ENCODE measurements around the gene NAPG.
"Not testable (repeated sequence)": the region's sequence is repeated elsewhere in the genome, so short reads cannot be mapped to it uniquely, and the experiment has no call there.

The NAPG gene

GRCh38 chr18:10495936-10496335 is 29.9 kb upstream of the NAPG start:
- TF ChIP-seq CTCF (conservative IDR thresholded peaks at IDR 0.05; ENCODE audit: low read depth, low read length), result no peak
- DNase-seq (ENCODE audit: low read depth), result no peak
- no peak overlapping the region for H3K4me3 ChIP-seq (ENCODE audit: low read depth, low read length)

- DNase-seq (ENCODE audit: low read depth), result no peak
- H3K4me3 ChIP-seq (ENCODE audit: low read depth, low read length), result no peak overlapping the region
- no peak for TF ChIP-seq CTCF (conservative IDR thresholded peaks at IDR 0.05; ENCODE audit: low read depth, low read length)
Measured at GRCh38 chr18:10497206-10497749, 28.5 kb upstream of the NAPG start.

- no peak for DNase-seq (ENCODE audit: low read depth)
- TF ChIP-seq CTCF (conservative IDR thresholded peaks at IDR 0.05; ENCODE audit: low read depth, low read length), result no peak
- no peak overlapping the region for H3K4me3 ChIP-seq (ENCODE audit: low read depth, low read length)
Measured at GRCh38 chr18:10499230-10499629, 26.6 kb upstream of the NAPG start.

GRCh38 chr18:10500038-10500437 is 25.8 kb upstream of the NAPG start:
- no peak for DNase-seq (ENCODE audit: low read depth)
- H3K4me3 ChIP-seq (ENCODE audit: low read depth, low read length), result no peak overlapping the region
- no peak for TF ChIP-seq CTCF (conservative IDR thresholded peaks at IDR 0.05; ENCODE audit: low read depth, low read length)

- no peak for DNase-seq (ENCODE audit: low read depth)
- no peak for TF ChIP-seq CTCF (conservative IDR thresholded peaks at IDR 0.05; ENCODE audit: low read depth, low read length)
- H3K4me3 ChIP-seq (ENCODE audit: low read depth, low read length), result no peak overlapping the region
Measured at GRCh38 chr18:10504723-10505122, 21.1 kb upstream of the NAPG start.

GRCh38 chr18:10505892-10506291 is 19.9 kb upstream of the NAPG start:
- not testable (repeated sequence) for DNase-seq (ENCODE audit: low read depth); H3K4me3 ChIP-seq (ENCODE audit: low read depth, low read length)

GRCh38 chr18:10508591-10508990 is 17.2 kb upstream of the NAPG start:
- no peak for DNase-seq (ENCODE audit: low read depth)

More at GRCh38 chr18:10508591-10508990, 17.2 kb upstream of the NAPG start:
- H3K4me3 ChIP-seq (ENCODE audit: low read depth, low read length), result no peak overlapping the region
- no peak for TF ChIP-seq CTCF (conservative IDR thresholded peaks at IDR 0.05; ENCODE audit: low read depth, low read length)

Data from choroid plexus epithelial cell (primary cell).